ENCODE data around the gene DMAC1. TPM values are rescaled to one million over a fixed set of nuclear protein-coding genes. Genes with fewer than 3 reads are reported as not detected.

DMAC1 gene
- total RNA-seq, 1 donor from 2014 or later, result 73.8 TPM

DNA sequence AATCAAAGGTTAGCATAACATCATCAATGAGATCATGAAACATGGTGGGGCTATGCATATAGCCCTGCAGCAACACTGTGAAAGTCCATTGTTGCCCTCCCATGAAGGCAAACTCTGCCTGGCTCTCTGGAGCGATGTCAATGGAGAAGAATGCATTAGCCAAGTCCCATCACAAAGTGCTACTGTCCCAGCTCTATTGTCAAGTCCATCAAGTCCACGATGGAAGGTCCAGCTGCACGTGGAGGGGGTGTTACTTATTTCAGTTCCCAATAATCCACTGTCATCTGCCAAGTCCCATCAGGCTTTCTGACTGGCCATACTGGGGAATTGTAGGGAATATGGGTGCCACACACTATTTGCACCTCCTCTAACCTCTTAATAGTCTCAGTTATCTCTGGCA is 10.8 kb downstream of the DMAC1 start:
- TF ChIP-seq, protein P1, sequence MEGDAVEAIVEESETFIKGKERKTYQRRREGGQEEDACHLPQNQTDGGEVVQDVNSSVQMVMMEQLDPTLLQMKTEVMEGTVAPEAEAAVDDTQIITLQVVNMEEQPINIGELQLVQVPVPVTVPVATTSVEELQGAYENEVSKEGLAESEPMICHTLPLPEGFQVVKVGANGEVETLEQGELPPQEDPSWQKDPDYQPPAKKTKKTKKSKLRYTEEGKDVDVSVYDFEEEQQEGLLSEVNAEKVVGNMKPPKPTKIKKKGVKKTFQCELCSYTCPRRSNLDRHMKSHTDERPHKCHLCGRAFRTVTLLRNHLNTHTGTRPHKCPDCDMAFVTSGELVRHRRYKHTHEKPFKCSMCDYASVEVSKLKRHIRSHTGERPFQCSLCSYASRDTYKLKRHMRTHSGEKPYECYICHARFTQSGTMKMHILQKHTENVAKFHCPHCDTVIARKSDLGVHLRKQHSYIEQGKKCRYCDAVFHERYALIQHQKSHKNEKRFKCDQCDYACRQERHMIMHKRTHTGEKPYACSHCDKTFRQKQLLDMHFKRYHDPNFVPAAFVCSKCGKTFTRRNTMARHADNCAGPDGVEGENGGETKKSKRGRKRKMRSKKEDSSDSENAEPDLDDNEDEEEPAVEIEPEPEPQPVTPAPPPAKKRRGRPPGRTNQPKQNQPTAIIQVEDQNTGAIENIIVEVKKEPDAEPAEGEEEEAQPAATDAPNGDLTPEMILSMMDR (IDR thresholded peaks at IDR 0.05; ENCODE audit: unreplicated experiment), result no peak
- DNase-seq (ENCODE audit: low spot score, unreplicated experiment), result no peak
- Mint-ChIP-seq H3K36me3 (ENCODE audit: insufficient read depth) (peaks cover 7% of the 10 kb centered on the region), H3K27ac (no peak overlapping the region), H3K9me3 (ENCODE audit: low read depth) (no peaks in the 10 kb centered on the region), H3K4me3 (ENCODE audit: low read depth) (no peak overlapping the region), H3K27me3 (no peaks in the 10 kb centered on the region), H3K4me1 (ENCODE audit: low read depth) (no peaks in the 10 kb centered on the region)

DNA sequence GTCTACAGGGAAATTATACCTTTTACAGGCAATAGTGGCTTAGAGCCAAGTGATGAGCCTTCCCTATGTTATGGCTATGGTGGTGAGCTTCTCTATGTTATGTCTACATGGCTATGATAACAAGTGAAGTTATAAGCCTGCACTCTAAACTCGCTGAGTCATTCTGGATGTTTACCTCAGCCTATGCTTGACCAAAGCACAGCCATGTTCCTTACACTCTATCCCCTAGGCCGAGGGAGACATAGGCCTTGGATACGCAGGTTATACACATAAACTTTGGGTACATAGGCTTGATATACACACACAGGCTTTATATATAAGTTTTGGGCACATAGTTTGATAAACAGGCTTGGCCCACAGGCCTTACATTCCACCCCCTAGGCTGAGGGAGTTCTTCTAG is 13.8 kb downstream of the DMAC1 start:
- no peak for DNase-seq (ENCODE audit: low spot score, unreplicated experiment)
- H3K9me3 Mint-ChIP-seq (ENCODE audit: low read depth), result no peaks in the 10 kb centered on the region
- TF ChIP-seq, protein P1 (IDR thresholded peaks at IDR 0.05; ENCODE audit: unreplicated experiment), result no peak
- no peaks in the 10 kb centered on the region for H3K4me1 Mint-ChIP-seq (ENCODE audit: low read depth)
- H3K27me3 Mint-ChIP-seq, result peaks cover 3% of the 10 kb centered on the region
- H3K36me3 Mint-ChIP-seq (ENCODE audit: insufficient read depth), result no peaks in the 10 kb centered on the region
- H3K4me3 Mint-ChIP-seq (ENCODE audit: low read depth), result no peak overlapping the region
- H3K27ac Mint-ChIP-seq, result no peak overlapping the region

DNA sequence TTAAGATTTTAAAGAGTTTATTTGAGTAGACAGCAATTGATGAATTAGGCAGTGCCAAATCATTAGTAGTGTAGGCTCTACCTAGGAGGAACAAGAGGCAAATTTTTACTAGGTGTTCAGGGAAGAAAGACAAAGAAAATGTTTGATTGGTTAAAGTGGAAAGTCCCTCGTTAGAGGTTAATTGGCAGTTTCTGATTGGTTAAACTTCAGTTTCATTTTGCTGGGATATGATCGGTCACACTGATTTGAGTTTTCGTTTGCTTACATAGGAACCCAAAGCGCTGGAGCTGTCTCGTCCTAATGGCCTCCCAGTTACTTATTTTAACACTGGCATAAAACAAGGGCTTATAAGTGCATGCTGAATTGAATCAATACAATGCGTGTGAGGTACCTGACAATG is 15.1 kb downstream of the DMAC1 start:
- H3K27me3 Mint-ChIP-seq, result peaks cover 6% of the 10 kb centered on the region
- TF ChIP-seq, protein P1 (IDR thresholded peaks at IDR 0.05; ENCODE audit: unreplicated experiment), result no peak
- no peak overlapping the region for H3K27ac Mint-ChIP-seq
- H3K36me3 Mint-ChIP-seq (ENCODE audit: insufficient read depth), result no peaks in the 10 kb centered on the region
- H3K4me3 Mint-ChIP-seq (ENCODE audit: low read depth), result no peak overlapping the region
- no peaks in the 10 kb centered on the region for H3K9me3 Mint-ChIP-seq (ENCODE audit: low read depth)
- DNase-seq (ENCODE audit: low spot score, unreplicated experiment), result no peak
- H3K4me1 Mint-ChIP-seq (ENCODE audit: low read depth), result peaks cover 1% of the 10 kb centered on the region

DNA sequence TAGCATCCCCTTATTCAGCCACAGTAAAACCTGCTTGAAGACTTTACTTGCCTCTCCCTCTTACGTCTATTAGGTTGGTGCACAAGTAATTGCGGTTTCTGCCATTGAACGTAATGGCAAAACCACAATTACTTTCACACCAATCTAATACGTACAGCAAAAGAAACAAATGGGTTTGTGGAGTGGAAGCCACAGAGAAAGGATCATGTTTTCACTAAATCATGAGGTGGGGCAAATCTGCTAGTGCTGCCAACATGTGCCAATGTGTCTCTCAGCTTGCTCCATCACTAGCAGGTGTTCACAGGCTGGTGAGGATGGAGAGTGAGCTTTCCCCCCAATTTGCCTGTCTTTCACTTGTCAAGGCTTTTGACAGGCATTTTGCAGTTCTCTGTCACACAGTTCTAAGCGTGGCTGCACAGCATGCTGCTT is 15.9 kb downstream of the DMAC1 start:
- Mint-ChIP-seq H3K4me3 (ENCODE audit: low read depth) (no peak overlapping the region), H3K9me3 (ENCODE audit: low read depth) (no peaks in the 10 kb centered on the region), H3K27ac (no peak overlapping the region), H3K4me1 (ENCODE audit: low read depth) (peaks cover 1% of the 10 kb centered on the region), H3K27me3 (peaks cover 6% of the 10 kb centered on the region), H3K36me3 (ENCODE audit: insufficient read depth) (no peaks in the 10 kb centered on the region)
- TF ChIP-seq, protein P1 (IDR thresholded peaks at IDR 0.05; ENCODE audit: unreplicated experiment), result no peak
- DNase-seq (ENCODE audit: low spot score, unreplicated experiment), result no peak

DNA sequence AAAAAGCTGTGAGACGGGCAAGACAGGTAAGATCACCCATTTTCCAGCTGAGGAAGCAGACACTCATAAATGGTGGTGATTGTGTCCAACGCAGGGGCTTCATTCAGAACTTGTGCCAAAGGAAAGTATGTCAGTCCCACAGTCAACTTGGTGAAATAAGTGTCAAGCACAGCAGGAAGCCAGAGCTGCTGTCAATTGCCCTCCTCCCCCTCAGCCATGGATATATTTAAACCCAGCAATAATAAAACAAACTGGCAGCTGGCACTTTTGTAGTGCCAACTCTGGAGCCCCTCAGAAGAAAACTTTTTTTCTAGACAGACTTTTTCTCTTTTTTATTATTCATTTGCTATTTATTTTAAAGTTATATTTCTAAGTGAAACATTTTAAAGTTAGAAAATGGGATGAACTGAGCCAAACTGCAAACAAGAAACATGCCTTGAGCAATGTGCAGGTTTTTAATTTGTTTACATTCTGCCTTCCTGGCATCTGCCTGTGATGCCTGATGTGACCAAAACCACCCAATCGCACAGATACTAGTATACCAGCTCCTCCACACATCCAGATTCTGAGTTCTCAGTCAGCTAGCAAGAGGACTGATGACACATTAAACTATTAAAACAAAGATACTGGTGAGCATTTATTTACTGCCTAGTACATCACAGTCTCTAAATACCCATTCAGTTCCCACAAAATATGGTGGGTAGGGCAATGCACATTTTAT is 17.0 kb downstream of the DMAC1 start:
- no peaks in the 10 kb centered on the region for H3K36me3 Mint-ChIP-seq (ENCODE audit: insufficient read depth)
- H3K9me3 Mint-ChIP-seq (ENCODE audit: low read depth), result no peaks in the 10 kb centered on the region
- no peak overlapping the region for H3K27ac Mint-ChIP-seq
- H3K4me3 Mint-ChIP-seq (ENCODE audit: low read depth), result no peak overlapping the region
- peaks cover 1% of the 10 kb centered on the region for H3K4me1 Mint-ChIP-seq (ENCODE audit: low read depth)
- peaks cover 6% of the 10 kb centered on the region for H3K27me3 Mint-ChIP-seq
- TF ChIP-seq, protein P1 (IDR thresholded peaks at IDR 0.05; ENCODE audit: unreplicated experiment), result no peak
- no peak for DNase-seq (ENCODE audit: low spot score, unreplicated experiment)

Measured in progenitor cell of endocrine pancreas (in vitro differentiated cells).